ENCODE results near the gene TPBG.

DNA sequence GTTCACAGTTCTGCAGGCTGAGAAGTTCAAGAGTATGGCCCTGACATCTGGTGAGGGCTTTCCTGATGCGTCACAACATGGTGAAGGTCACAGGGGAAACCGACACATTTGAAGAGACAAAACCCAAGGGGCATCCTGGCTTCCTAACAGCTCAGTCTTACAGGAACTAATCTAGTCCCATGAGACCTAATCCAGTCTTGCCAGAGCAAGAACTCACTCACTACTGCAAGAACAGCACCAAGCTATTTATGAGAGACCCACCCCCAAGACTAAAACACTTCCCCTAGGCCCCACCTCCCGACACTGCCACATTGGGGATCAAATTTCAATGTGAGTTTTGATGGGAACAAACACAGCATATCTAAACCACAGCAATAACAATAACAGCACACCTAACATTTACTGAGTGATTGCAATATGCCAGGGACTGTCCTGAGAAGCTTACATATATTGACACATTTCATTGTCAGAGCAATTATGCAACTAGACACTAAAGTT is 46.6 kb downstream of the TPBG start:
- no peak for TF ChIP-seq CTCF (conservative IDR thresholded peaks at IDR 0.05; ENCODE audit: low read depth, low read length)
- no peak for TF ChIP-seq EZH2 (IDR thresholded peaks at IDR 0.05; ENCODE audit: borderline replicate concordance, low read depth, low read length, poor library complexity, severe bottlenecking)
